GM12874 (cell line): Measurements from ENCODE around the gene ALDH1B1.

Experiments
- TF ChIP-seq, protein P1 (sequence below): IDR thresholded peaks from 2 replicates; pipeline ENCODE4 v1.5.1; 2011; ENCODE audit warnings: low read depth, mild to moderate bottlenecking, control low read depth, low read length, moderate library complexity; ENCODE audit not compliant: insufficient read depth

ALDH1B1 gene

DNA sequence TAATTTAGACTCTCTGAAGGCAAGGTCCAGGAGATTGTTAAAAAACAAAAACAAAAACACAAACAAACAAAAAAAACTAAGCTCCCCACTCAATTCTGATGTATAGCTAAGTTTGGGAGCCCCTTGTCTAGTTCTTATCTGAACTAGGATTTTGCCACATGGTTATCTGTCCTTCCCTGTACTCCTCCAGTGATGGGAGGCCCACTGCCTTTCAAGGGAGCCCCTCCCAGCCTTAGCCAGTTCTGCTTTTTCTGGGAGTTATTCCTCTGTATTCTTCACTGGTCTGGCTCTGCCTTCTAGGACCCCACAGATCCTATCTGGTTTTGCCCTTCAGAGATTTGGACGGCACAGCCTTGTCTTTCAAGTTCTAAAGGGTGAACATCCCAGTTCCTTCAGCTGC, 2.1 kb upstream of the ALDH1B1 start:
- TF ChIP-seq, protein P1, sequence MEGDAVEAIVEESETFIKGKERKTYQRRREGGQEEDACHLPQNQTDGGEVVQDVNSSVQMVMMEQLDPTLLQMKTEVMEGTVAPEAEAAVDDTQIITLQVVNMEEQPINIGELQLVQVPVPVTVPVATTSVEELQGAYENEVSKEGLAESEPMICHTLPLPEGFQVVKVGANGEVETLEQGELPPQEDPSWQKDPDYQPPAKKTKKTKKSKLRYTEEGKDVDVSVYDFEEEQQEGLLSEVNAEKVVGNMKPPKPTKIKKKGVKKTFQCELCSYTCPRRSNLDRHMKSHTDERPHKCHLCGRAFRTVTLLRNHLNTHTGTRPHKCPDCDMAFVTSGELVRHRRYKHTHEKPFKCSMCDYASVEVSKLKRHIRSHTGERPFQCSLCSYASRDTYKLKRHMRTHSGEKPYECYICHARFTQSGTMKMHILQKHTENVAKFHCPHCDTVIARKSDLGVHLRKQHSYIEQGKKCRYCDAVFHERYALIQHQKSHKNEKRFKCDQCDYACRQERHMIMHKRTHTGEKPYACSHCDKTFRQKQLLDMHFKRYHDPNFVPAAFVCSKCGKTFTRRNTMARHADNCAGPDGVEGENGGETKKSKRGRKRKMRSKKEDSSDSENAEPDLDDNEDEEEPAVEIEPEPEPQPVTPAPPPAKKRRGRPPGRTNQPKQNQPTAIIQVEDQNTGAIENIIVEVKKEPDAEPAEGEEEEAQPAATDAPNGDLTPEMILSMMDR, result no peak

DNA sequence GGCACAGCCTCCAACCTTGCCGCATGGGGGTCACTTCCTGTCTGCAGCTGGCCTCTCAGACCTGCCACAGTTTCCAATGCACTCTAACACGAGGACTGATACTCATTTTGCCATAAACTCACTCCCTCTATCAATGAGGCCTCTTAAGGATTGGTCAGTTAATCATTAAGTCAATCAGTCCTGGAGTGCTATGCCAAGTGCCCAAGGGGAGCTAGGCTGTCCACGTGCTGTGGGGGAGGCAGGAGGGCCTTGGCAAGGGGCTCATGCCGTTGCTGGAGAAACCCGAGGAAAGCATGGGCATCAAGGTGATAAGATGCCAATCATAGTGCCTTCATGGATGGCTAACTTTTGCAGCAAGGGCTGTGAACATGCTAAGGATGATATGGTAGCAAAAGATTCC, 1.7 kb upstream of the ALDH1B1 start:
- TF ChIP-seq, protein P1, result no peak

DNA sequence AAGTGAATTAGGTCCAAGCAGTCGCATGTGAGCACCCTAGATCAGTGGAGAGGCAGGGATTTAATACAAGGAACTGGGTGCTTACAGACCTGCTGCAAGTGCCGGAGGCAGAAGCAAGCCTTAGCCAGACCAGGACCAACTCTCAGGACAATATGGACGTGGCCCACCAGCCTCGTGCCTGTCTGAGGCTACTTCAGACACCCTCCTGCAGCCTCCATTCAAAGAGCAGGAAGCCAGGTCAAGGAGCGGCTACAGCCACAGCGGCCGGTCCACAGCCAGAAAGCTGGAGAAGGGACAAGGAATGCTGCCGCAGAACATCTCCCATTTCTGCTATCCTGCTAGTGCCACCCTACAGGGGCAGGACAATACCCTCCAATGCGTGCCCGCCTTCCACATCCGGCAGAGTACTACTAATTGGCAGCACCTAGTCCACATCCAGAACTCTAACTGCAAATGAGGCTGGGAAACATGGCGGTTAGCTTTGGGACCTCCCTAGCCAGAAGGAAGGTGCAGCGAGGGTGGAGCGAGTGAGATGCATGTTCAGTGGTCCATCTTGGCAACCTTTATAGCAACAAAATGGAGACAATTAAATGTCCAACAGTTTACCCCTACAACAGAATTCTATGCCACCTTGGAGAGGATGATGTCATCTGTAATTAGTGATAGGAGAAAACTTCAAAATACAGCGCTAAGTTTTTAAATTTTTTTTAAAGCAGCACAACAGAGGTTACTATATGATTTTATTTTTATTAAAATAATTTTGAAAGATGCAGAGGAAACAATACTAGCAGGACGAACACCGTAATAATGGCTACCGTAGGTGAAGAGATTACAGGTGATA, 1.0 kb upstream of the ALDH1B1 start:
- TF ChIP-seq, protein P1, result no peak

DNA sequence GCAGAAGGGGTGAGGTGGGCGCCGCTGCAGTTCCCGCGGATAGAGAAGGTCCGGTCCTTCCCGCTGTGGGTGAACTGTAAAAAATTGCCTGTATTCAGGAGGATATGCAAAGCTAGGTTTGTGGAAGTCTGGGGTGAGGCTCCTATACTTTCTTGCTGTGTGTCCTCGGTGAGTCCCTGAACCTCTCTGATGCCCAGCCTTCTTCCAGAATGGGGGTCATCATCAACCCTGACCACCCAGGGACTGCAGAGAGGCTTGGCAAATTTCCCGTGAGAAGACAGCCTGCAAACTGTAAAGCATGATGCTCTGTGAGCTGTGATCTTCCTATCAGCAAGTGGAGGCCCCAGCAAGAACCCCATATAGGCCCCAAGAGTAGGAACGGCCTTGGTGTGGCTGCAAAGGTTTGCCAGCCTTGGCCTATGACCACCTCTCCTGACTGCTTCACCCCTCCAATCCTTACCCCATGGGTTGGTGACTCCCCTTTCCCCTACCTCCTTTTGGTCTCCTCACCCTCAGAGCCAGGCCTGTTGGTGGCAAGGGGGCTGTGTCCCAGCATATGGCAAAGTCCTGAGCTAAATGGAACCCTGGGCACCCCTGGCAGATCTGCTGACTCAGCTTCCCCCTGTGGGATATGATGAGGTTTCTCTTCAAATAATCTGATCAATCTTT, 760 bp downstream of the ALDH1B1 start:
- TF ChIP-seq, protein P1, result no peak

DNA sequence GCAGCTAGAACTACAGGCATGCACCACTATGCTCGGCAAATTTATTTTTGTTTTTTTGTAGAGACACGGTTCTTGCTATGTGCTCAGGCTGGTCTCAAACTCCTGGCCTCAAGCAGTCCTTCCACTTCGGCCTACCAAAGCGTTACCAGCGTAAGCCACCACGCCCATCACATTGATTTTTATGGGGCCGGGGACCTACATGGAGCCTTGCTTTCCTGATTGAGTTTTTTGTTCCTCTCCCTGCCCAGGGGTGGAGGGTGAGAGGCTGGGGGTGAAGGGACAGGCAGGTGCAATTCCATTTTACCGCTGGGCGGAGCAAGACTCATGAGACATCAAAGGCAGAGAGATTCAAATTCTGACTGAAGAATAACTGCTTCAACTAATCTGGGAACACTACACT, 1.9 kb downstream of the ALDH1B1 start:
- TF ChIP-seq, protein P1, result no peak

DNA sequence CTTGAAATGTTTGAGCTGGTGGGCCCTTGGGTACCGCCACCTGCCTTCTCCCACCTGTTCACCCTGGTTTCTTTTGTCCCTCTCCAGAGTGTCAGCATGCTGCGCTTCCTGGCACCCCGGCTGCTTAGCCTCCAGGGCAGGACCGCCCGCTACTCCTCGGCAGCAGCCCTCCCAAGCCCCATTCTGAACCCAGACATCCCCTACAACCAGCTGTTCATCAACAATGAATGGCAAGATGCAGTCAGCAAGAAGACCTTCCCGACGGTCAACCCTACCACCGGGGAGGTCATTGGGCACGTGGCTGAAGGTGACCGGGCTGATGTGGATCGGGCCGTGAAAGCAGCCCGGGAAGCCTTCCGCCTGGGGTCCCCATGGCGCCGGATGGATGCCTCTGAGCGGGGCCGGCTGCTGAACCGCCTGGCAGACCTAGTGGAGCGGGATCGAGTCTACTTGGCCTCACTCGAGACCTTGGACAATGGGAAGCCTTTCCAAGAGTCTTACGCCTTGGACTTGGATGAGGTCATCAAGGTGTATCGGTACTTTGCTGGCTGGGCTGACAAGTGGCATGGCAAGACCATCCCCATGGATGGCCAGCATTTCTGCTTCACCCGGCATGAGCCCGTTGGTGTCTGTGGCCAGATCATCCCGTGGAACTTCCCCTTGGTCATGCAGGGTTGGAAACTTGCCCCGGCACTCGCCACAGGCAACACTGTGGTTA, 3.3 kb downstream of the ALDH1B1 start:
- TF ChIP-seq, protein P1, result no peak

DNA sequence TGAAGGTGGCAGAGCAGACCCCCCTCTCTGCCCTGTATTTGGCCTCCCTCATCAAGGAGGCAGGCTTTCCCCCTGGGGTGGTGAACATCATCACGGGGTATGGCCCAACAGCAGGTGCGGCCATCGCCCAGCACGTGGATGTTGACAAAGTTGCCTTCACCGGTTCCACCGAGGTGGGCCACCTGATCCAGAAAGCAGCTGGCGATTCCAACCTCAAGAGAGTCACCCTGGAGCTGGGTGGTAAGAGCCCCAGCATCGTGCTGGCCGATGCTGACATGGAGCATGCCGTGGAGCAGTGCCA, 3.8 kb downstream of the ALDH1B1 start:
- TF ChIP-seq, protein P1, result no peak
